NOMO-1 treated with dmso at 0.1 percent for 144 hours (cell line): ENCODE results near the gene ATP11C.
"Not testable (repeated sequence)": the region's sequence is repeated elsewhere in the genome, so short reads cannot be mapped to it uniquely, and the experiment has no call there.

Source experiments
- DNase-seq: peaks from one replicate; lab custom pipeline; 2025; ENCODE audit not compliant: unreplicated experiment; lab: John Stamatoyannopoulos, UW

ATP11C gene

DNA sequence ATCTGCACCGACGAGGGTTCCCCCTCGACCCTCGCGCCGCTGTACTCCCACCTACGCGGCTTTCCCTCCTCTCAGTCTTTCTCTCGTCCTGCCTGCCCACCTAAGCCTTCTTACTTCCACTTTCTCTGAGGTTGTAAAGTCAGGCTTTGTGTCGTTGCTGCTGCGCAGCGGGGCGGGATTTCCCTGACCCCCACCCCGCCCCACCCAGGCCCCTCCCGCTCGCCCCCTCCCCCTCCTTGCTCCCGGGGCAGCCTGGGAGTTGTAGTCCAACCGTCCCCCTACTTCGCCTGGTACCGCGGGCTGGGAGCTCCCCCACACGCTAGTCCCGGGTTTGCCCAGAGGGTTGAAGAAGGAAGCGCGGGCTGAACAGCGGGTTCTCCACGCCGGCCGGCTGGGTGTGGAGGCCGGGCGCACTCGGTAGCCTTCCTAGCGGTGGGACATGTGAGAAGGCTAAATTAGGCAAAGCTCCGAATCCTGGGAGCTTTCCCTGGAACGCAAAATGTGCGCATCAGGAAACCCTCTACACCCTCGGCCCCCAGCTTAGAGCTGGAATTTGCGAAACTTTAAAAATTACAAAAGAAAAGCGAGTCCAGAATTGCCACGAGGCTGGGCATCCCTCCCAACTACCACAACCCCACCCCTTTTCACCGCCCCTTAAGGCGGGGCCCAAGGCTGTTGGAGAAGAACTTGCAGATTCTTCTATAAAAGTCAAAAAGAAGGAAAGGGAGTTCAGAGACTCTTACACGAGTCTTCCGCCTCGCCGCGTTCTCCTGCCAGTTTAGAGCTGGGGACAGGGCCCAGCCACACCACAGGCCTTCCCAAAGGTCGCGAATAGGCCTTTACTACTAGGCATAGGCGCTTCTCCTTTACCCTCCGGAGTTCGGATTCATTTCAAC is at the start of gene ATP11C:
Gene ATP11C (minus strand): TSS at position 153 of the 896 bp plus-strand sequence. CDS start 1,011 bp downstream, outside the sequence.
- peak; percentile 76 for DNase-seq

DNA sequence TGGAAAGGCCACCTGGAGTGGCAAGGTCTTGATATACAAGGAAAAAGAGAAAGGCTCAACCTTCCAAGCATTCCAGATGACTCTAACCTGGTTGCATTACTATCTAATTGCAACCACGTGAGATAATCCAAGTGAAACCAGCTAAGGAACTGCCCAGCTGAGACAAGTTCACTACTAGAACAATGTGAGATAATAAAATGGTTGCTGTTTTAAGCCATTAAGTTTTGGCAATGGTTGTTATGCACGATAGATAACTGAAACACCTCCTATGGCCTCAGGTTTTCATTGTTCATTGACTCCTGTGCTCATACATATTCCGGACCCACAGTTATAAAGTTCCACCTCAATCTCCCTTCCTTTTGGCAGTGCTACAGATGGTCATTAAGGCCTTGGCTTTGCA is 41.6 kb upstream of the ATP11C start:
- DNase-seq, result no peak

DNA sequence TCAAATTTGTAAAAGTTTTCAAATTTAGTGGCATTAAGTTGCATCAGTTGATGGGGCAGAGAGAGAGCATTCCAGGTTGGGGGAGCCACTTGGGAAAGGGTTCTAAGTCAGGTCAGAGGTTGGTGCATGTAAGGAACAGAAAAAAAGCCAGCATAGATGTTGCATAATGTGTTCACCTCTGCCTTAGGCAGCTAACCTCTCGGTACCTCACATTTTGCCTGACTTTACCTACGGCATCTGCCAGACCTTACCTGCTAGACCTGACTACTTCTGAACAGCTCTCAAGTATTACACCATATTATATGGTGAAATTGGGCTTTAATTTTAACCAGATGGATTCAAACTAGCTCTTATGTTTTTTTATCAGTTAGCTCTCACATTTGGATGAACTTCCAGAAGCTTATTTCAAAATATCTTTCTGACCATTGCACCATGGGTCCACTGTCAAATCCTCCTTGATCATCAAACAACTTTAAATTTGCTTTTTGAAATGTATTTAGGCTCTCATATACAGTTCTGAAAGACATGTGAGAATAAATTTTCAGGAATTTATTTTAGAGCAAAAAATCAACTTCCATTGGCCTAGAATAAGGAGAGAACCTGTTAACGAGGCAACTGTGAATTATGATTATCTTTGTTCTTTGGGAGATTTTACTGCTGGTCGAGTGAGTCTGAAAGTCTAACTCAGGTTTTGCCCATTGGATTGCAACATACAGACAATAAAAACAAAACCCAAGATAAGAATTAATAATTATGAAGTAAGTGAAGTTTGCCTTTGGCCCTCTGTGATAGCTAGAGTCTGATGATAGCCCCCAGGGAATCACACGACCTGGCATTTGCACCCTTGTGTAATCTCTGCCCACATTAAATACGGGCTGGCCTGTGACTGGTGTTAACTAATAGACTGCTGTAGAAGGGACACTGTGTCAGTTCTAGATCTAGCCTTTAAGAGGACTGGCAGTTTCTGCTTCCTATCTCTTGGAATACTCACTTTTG is 40.1 kb upstream of the ATP11C start:
- DNase-seq, result no peak

DNA sequence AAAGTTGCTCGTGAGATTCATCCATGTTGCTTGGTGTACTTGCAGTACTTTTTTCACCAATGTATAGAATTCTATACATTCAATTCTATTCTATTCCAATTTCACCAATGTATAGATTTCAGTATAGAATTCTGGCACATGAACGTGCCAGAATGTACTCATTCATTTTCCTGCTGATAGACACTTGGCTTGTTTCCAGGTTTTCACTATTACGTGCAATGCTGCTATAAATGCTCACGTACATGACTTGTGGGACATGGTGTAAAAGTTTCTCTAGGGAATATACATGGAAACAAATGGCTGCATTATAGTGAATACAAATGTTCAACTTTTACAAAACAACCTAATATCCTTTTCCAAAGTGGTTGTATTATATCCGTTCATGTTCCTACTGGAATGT is 39.3 kb upstream of the ATP11C start:
- DNase-seq, result no peak

DNA sequence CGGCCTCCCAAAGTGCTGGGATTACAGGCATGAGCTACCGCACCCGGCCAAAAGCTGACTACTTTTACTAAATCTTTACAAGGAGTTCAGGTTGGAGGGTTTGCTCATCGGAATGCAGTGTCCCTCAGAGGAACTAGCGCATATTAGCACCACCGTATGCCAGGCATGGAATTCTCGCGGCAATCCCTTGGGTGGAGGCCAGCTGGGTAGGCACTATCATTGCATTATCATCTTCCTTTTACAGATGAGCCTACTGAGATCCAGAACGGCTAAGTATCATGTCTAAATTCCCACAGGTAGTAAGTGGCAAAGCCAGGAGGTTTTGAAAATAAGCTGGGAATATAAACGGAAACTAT is 38.5 kb upstream of the ATP11C start:
- DNase-seq, result no peak

DNA sequence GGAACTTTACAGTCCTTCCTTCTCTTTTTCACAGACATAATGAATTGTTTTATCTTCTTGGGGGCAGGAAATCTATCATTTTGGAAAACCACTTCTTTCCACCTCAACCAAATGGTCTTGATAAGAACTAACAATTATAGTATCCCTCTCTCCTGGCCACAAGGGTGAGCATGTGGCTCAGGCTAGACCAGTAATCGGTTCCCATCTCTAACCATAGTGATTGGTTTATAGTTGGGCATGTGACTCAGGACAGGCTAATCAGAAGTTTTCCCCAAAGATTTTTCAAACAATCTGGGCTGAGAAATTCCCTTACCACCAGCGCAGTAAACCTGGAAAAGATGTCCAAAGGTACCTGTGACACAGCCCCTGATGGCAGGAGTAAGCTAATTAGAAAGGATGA is 36.4 kb upstream of the ATP11C start:
- DNase-seq, result no peak

DNA sequence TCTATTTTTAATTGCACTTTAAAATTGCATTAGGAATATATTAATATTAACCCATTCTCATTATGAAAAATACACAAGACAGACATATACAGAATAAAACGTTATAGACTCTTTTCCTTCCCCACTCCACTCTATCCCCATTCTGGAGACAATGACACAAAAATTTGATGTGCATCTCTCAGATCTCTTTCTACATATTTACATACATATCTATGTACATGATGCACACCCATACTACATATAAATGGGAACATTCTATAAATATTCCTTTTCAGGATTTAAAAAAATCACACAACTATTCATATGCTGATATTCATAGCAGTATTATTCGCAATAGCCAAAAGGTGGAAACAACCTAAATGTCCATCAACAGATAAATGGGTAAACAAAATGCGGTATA is 34.9 kb upstream of the ATP11C start:
- DNase-seq, result no peak

DNA sequence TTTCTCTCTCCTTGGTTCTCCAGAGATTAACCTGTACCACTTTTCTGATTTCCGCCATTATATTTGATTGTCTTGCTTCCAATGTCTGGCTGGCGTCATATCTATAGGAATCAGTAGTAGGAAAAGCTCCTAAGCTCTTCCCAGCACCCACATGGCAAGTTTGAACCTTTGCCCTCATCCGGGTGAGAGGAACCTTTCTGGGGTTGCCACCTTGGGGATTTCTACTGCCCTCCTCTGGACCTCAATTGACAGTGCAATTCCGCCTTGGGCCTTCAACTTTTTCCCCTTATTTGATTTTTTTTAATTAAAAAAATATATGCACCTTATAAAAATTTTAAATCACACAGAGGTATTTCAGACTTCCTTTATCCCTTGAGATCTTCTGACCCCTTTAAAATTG is 34.4 kb upstream of the ATP11C start:
- DNase-seq, result no peak

DNA sequence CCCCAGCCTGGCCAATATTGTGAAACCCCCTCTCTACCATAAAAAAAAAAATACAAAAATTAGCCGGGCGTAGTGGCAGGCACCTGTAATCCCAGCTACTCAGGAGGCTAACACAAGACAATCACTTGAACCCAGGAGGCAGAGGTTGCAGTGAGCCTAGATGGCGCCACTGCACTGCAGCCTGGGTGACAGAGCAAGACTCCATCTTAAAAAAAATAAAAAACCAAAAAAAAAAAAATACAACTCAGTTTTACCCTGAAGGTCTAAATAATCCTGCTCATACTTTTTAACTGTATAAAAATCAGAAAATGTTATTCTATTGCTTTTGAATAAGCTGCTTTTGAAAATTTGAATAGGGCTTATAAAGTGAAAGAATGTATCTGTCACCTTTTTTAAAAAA is 33.3 kb upstream of the ATP11C start:
- DNase-seq, result not testable (repeated sequence)

DNA sequence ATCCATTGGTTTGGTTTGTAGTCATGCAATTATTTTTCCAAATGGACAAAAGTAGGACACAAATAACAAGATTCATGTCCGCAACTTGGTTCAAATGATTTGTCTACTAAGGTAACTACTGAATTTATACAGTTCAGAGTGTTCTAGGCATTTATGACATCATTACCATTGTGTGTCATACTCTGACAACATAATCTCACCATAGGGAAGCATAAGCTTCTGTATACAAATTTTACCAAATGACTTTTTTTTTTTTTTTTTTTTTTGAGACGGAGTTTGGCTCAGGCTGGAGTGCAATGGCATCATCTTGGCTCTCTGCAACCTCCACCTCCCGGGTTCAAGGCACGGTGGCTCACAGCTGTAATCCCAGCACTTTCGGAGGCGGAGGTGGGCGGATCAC is 32.6 kb upstream of the ATP11C start, which contains the start of gene CXorf66:
Gene CXorf66 (minus strand): TSS at position 101 of the 400 bp plus-strand sequence. CDS start 25 bp downstream, at position 76.
- no peak for DNase-seq

DNA sequence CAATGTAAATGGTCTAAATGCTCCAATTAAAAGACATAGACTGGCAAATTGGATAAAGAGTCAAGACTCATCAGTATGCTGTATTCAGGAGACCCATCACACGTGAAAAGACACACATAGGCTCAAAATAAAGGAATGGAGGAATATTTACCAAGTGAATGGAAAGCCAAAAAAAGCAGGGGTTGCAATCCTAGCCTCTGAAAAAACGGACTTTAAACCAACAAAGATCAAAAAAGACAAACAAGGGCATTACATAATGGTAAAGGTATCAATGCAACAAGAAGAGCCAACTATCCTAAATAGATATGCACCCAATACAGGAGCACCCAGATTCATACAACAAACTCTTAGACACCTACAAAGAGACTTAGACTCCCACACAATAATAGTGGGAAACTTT is 28.2 kb upstream of the ATP11C start:
- DNase-seq, result not testable (repeated sequence)

DNA sequence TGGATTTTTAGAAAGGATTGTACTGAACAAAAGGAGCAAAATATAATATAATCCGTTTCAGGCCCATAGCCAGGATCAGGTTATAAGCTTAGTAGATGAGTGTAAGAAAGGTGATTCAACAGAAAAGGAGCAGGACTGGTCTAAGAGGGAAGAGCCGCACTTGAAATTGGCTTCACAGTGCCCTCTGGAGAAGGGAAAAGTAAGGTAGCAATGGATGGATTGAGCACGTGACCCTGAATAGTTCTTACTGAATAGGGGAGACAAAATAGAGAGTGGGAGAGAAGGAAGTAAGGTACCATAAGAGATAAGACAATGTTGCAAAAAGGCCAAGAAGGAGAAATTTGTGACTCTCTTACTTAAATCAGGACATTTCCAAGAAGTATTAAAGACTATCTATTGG is 16.9 kb upstream of the ATP11C start:
- DNase-seq, result no peak

DNA sequence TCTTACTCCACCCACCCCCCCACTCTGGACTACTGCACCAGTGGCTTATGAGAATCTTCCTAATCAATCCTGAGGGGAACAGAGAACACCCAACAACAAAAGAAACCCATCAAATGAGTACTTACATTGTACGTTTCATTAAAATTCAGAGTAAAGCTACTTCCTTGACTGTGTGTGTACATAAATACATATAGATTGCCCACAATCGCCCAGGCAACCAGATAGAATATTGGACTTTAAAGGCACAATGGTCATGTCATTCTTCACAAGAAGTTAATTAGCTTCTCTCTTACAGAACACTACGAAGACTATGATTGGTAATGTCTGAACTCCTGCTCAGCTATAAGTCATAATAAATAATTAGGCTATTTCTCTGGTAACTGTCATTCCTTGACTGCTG is 12.2 kb upstream of the ATP11C start:
- no peak for DNase-seq

DNA sequence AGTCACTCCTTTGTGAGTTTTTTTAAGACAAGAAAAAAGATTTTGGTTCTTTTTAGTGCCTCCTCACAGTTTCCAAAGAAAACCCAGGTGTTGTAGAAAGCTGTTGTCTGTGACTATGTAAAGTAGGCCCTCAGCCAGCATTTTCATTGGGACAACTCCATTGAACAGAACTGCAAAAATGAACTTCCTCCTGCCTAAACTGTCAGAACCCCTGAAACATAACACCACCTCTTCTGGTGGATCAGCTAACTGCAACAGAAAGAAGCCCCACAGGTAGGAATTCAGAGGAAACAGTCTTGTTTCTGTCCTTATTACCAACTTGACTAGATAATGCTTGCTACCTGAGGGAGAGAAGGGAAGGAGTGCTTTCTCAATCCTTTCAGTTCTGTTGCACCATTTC is 3.4 kb upstream of the ATP11C start:
- DNase-seq, result no peak

DNA sequence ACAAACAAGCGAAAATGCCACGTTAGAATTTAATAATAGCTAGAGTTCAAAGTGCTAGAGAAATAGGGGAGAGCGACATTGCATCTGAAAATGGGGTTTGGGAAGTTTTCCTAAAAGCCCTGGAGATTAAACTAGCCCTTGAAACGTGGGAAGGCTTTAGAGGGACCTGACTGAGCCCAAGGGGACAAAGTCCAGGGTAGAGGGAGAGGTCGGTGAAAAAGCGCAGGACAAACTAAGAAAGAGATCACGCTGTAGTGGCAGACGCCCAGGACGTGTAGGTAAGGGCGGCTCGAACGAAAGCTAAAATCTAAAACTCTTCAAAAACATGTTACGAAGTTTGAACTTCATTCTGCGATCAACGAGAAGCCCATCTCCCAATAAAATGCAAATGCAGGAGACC is 1.1 kb upstream of the ATP11C start:
- DNase-seq, result no peak

DNA sequence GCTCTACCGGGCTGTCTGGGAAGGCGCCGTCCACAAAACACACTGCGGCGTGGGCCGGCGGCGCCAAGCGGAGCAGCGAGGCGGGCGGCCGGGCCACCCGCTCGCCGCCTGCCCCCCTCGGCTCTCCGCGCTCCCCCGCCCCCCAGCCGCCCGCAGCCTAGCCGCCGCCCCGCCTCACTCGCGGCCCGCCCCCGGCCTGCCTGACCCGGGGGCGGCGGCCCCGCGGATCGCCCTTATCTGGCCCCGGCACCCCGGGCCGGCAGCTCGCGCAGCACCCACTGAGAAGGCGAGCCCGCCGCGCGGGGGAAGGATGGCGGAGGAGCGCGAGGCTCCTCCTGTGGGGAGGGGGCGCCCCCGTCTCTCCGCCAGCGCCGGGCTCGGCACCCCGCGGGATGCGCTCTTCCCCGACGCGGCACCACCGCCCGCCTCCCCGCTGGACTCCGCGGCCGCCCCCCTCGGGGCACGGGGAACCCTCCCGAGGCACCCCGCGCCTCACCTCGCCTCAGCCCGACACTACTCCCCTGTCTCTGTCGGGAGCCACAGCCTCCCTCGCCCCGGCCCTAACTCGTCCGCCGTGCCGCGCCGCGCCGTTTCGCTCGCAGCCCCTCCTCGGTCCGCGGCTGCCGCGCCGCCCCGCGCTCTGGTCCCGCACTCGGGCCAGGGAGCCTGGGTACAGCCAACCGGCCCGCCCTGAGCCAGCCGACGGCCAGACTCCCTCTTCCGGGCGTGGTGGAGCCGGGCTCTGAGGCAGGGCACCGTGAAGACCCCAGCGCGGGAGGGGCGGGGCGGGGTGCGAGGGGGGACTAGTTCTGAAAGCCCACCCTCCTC is 566 bp downstream of the ATP11C start:
- DNase-seq, result no peak

DNA sequence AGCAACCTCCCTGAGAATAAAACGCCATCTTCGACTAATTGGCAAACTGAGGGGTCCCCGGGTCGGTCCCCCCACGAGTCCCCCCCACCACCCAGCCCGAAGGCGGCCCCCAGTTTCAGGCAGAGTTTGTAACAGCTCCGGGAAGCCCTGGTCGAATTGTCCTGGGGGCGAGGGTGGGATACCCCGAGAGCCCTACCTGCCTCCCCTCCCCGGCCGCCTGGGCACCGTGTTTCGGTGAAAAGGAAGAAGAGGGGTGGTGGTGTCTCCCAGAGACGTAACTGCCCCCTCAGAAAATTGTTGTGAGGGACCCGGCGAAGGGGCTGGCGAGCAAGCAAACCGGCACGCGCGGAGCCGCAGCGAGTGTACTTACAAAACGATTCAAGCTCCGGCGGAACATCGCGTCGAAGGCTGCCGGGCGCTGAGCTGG is 1.2 kb downstream of the ATP11C start:
- DNase-seq, result no peak

DNA sequence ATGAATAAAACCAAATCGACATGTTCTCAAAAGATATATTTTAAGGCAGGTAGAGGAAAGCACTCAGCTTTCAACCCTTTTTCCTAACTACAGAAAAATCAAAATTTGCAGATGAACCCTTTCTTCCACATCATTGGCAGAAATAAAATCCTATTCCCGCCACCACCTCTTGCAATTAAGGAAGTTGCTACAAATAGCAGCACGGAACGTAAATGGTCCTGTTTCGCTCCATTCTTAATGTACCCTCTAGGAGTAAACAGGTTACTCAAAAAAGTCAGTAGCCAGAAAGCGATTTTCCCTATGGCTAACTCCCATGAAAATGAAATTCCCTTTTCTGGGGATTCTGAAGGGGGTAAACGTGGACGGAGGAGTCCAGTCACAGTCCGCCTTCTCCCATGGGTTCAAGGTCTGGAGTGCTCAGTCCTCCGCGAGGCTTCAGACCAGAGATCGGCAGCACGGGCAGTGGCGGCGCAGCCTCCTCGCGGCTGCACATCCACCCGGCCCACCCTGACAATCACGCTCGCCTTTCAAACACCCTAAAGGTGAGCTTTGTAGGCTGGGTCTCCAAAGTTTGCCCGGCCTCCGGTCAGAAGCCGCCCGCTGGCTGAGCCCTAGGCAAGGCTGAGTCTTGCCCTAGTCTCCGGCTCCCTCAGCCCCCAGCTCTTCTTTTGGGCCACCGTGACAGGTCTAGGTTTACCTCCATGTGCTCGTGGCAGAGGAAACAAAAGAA is 1.8 kb downstream of the ATP11C start:
- DNase-seq, result no peak

DNA sequence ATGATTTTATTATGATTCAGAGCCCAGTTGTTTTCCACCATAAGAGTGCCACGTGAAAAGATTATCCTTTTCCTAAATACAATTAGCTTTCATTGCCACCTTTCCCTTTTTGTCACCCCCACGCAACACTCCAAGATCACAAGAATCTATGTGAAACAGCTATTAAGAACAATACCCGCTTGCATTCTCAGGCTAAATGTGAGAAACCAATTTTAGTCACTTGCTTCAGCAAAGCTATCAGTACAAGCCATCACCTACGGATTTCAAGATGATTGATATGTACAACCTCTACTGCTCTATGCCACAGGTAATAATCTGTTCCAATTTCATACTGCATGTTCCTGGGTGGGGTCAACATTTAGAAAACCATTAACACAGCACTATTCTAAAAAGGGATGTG is 2.5 kb downstream of the ATP11C start:
- DNase-seq, result no peak

DNA sequence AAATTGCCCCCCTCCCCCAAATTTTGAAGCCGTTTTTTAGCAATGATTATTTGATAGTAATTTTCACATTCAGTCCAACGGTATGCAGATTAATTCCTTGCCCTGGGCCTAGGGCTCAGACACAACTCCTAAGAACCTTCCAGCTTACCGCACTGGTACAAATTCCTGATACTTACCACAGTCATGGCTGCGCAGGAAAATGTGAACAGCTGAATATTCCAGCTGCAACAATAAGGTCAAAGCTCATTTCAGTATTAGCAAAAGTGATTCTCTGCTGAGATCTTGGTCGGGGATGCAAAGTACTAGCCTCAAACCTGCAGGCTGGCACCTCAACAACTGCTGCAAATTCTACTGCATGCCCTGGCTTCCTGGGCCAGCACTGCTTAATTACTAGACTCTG is 3.0 kb downstream of the ATP11C start:
- DNase-seq, result no peak
